Measurements from ENCODE around the gene INPP5B.
"Not testable (repeated sequence)": the region's sequence is repeated elsewhere in the genome, so short reads cannot be mapped to it uniquely, and the experiment has no call there.

INPP5B gene

GRCh38 chr1:37947364-37947763 lies 511 bp upstream of the INPP5B start:
- DNase-seq = no peak

GRCh38 chr1:37945743-37946702 lies 830 bp downstream of the INPP5B start:
- no peak for DNase-seq

GRCh38 chr1:37945251-37945650 lies 1.6 kb downstream of the INPP5B start:
- DNase-seq = no peak

- DNase-seq = no peak
Observed at GRCh38 chr1:37944816-37945215, 2.0 kb downstream of the INPP5B start.

GRCh38 chr1:37944086-37944763 lies 2.6 kb downstream of the INPP5B start:
- no peak for DNase-seq

- DNase-seq = peak; percentile 92
Observed at GRCh38 chr1:37940299-37940947, 6.4 kb downstream of the INPP5B start.

GRCh38 chr1:37936760-37937159 lies 10.1 kb downstream of the INPP5B start:
- DNase-seq = not testable (repeated sequence)

- DNase-seq = no peak
Observed at GRCh38 chr1:37932759-37933158, 14.1 kb downstream of the INPP5B start.

- DNase-seq = peak; percentile 99
Observed at GRCh38 chr1:37931361-37932158, 15.3 kb downstream of the INPP5B start.

- DNase-seq = no peak
Observed at GRCh38 chr1:37931102-37931360, 15.8 kb downstream of the INPP5B start.

GRCh38 chr1:37930246-37931101 lies 16.4 kb downstream of the INPP5B start:
- no peak for DNase-seq

GRCh38 chr1:37926038-37926924 lies 20.6 kb downstream of the INPP5B start:
- no peak for DNase-seq

- DNase-seq = no peak
Observed at GRCh38 chr1:37925316-37925715, 21.5 kb downstream of the INPP5B start.

- no peak for DNase-seq
Observed at GRCh38 chr1:37923551-37923889, 23.3 kb downstream of the INPP5B start.

- DNase-seq = no peak
Observed at GRCh38 chr1:37922767-37923550, 23.9 kb downstream of the INPP5B start.

- DNase-seq = no peak
Observed at GRCh38 chr1:37919277-37919676, 27.6 kb downstream of the INPP5B start.

GRCh38 chr1:37915476-37916093 lies 31.3 kb downstream of the INPP5B start:
- no peak for DNase-seq

- peak; percentile 74 for DNase-seq
Observed at GRCh38 chr1:37914719-37915475, 32.0 kb downstream of the INPP5B start.

GRCh38 chr1:37911478-37911877 lies 35.4 kb downstream of the INPP5B start:
- DNase-seq = not testable (repeated sequence)

Measured in NCI-H345 (cell line).